Vagina (tissue), 2 donors: ENCODE measurements around the gene SLC38A2. TPM values are rescaled to one million over a fixed set of nuclear protein-coding genes. Genes with fewer than 3 reads are reported as not detected.

Source experiments
- DNase-seq, 2 donors: peaks; one replicate each; pipeline ENCODE4 v3.0.0-alpha.2; 2017; ENCODE audit errors: extremely low spot score in 2 of 2
- H3K27ac ChIP-seq: fragments of 200-600 bp; sonication (generic); one replicate; pipeline ENCODE4 v1.5.1; 2019
- H3K27me3 ChIP-seq: fragments of 200-600 bp; sonication (generic); one replicate; pipeline ENCODE4 v1.5.1; 2019
- H3K36me3 ChIP-seq, 2 donors: fragments of 200-600 bp; sonication (generic); one replicate each; pipeline ENCODE4 v1.5.1; 2017 to 2019
- H3K4me1 ChIP-seq: fragments of 200-600 bp; sonication (generic); one replicate; pipeline ENCODE4 v1.5.1; 2019
- H3K4me3 ChIP-seq, 2 donors: fragments of 200-600 bp; sonication (generic); 1 replicate in 1 of 2; 2 replicates in 1 of 2; pipeline ENCODE4 v1.5.1; 2016 to 2019
- H3K9me3 ChIP-seq: fragments of 200-600 bp; sonication (generic); one replicate; pipeline ENCODE4 v1.5.1; 2019
- CTCF ChIP-seq, 3 experiments: fragments of 450-650 bp in 2 of 3; fragments of 200-600 bp in 1 of 3; sonication (generic) in 1 of 3; IDR thresholded peaks; one replicate each; pipeline ENCODE4 v1.5.1; 2017 to 2019; ENCODE audit warnings: antibody characterized with exemption in 3 of 3, mild to moderate bottlenecking in 2 of 3, moderate library complexity in 2 of 3
- POLR2A ChIP-seq, 2 donors: fragments of 450-650 bp; IDR thresholded peaks; one replicate each; pipeline ENCODE4 v1.6.1; 2017; ENCODE audit warnings: antibody characterized with exemption in 2 of 2, mild to moderate bottlenecking in 2 of 2, moderate library complexity in 2 of 2
- POLR2AphosphoS5 ChIP-seq, 2 donors: sonication (generic); formaldehyde crosslinking; IDR thresholded peaks; one replicate each; pipeline ENCODE4 v1.9.0; 2017; ENCODE audit warnings: antibody characterized with exemption in 2 of 2, mild to moderate bottlenecking in 2 of 2, low read depth in 1 of 2; ENCODE audit not compliant: insufficient read depth in 1 of 2
- intact Hi-C: fragments of 100-400 bp; cut with DNase I; formaldehyde crosslinking; loops from one replicate; pipeline ENCODE4 v1.15.1; 2023
- total RNA-seq: library from RNA; depleted of rRNA; stranded (reverse); fragments of >200 nt; gene quantifications from one replicate; pipeline ENCODE4 v1.2.3, GENCODE V29; 2016

Gene SLC38A2
- total RNA-seq, 1 donor from 2014 or later = 352 TPM

DNA sequence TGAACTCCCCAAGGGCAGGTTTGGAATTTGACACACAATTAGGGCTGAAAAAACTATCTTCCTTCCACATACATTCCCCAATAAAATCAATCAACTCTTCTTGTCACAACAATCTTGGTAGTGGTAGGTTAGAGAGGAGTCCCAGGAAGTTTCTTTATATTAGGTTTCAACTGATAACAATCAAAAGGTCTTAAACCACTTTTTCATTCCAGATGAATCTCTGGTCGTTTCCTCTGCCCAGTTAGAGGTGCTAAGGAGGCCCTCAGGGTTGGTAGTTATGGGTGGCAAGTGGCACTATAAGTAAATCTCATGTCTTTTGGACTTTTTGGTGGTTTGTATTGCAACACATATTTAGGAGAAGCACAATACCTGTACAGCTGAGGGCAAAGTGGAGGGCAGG lies 1.7 kb upstream of the SLC38A2 start:
- peak overlapping the region in 1 of 2 donors; percentile 76 for H3K4me3 ChIP-seq
- no peak for DNase-seq
- H3K27ac ChIP-seq = peak overlapping the region; percentile 99
- H3K9me3 ChIP-seq = no peaks in the 10 kb centered on the region
- H3K27me3 ChIP-seq = no peaks in the 10 kb centered on the region
- intact Hi-C loops = loop anchor here (5.0 kb wide), 2 partner anchors 288 to 647 kb away; partner anchors contain the start of gene ARID2
- H3K36me3 ChIP-seq = peaks cover 0 to 17% of the 10 kb centered on the region in 2 donors
- no peak for TF ChIP-seq POLR2A (IDR thresholded peaks at IDR 0.05)
- TF ChIP-seq POLR2AphosphoS5 (IDR thresholded peaks at IDR 0.05; ENCODE audit: insufficient read depth in 1 of 2, low read depth in 1 of 2) = no peak
- TF ChIP-seq CTCF (IDR thresholded peaks at IDR 0.05) = no peak
- peaks cover 26% of the 10 kb centered on the region for H3K4me1 ChIP-seq

GRCh38 chr12:46373301-46374296 lies 1.0 kb upstream of the SLC38A2 start:
- Histone ChIP-seq H3K4me1 (peaks cover 33% of the 10 kb centered on the region), H3K27me3 (no peaks in the 10 kb centered on the region), H3K27ac (peak overlapping the region; percentile 99), H3K36me3 (peaks cover 0 to 24% of the 10 kb centered on the region in 2 donors), H3K4me3 (peak overlapping the region; percentile 76 to 88), H3K9me3 (no peaks in the 10 kb centered on the region)
- intact Hi-C loops = loop anchor here (5.0 kb wide), 2 partner anchors 289 to 646 kb away; partner anchors contain the start of gene ARID2
- TF ChIP-seq POLR2AphosphoS5 (IDR thresholded peaks at IDR 0.05; ENCODE audit: insufficient read depth in 1 of 2, low read depth in 1 of 2) (peak; percentile 11 to 58), CTCF (IDR thresholded peaks at IDR 0.05) (peak in 1 of 3 experiments; percentile 6), POLR2A (IDR thresholded peaks at IDR 0.05) (no peak)
- no peak for DNase-seq

DNA sequence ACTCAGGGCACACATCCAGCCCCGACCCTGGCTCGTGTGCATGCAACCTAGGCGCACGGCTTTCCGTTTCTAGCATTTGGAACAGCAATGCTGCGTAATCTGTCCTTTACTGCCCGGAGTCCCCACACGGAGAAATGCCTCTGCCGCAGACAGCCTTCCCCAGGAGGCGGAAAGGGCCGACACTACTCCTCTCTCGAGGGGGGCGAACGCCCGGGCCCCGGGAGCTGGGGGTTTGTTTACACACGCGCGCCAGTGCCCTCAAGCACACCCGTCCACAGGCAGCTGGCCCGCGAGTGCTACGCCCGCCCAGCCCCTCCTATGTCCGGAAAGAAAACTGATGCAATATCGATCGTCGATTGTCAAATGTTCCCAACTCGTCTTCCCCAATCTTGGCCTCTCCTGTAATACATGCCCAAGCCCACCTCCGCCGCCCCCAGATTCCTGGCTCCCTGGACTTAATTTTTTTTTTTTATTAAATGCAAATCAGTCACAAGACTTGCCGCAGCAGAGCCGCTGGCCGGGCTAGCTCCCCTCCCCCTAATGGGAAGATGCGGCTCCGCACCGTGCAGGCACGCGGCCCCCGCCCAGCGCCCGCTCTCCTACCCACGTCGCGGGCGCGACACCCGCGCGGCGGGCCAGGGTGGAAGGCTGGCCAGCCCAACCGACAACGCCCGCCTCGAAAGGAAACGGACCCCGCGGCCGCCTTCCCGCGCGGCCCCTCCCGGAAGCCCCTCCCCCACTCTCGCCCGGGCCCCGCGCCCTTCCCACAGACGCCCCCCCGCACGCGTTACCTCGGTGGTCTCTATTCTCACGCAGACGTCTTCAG lies 642 bp downstream of the SLC38A2 start:
- H3K9me3 ChIP-seq = no peaks in the 10 kb centered on the region
- TF ChIP-seq POLR2A (IDR thresholded peaks at IDR 0.05) = peak in 1 of 2 donors; percentile 2
- TF ChIP-seq POLR2AphosphoS5 (IDR thresholded peaks at IDR 0.05; ENCODE audit: insufficient read depth in 1 of 2, low read depth in 1 of 2) = peak in 1 of 2 donors; percentile 82
- TF ChIP-seq CTCF (IDR thresholded peaks at IDR 0.05) = no peak
- intact Hi-C loops = loop anchor here (5.0 kb wide), 2 partner anchors 290 to 645 kb away; partner anchors contain the start of gene ARID2
- peaks cover 0 to 41% of the 10 kb centered on the region in 2 donors for H3K36me3 ChIP-seq
- peak overlapping the region; percentile 99 for H3K27ac ChIP-seq
- H3K4me3 ChIP-seq = peak overlapping the region; percentile 76 to 88
- no peaks in the 10 kb centered on the region for H3K27me3 ChIP-seq
- peaks cover 49% of the 10 kb centered on the region for H3K4me1 ChIP-seq
- no peak for DNase-seq

DNA sequence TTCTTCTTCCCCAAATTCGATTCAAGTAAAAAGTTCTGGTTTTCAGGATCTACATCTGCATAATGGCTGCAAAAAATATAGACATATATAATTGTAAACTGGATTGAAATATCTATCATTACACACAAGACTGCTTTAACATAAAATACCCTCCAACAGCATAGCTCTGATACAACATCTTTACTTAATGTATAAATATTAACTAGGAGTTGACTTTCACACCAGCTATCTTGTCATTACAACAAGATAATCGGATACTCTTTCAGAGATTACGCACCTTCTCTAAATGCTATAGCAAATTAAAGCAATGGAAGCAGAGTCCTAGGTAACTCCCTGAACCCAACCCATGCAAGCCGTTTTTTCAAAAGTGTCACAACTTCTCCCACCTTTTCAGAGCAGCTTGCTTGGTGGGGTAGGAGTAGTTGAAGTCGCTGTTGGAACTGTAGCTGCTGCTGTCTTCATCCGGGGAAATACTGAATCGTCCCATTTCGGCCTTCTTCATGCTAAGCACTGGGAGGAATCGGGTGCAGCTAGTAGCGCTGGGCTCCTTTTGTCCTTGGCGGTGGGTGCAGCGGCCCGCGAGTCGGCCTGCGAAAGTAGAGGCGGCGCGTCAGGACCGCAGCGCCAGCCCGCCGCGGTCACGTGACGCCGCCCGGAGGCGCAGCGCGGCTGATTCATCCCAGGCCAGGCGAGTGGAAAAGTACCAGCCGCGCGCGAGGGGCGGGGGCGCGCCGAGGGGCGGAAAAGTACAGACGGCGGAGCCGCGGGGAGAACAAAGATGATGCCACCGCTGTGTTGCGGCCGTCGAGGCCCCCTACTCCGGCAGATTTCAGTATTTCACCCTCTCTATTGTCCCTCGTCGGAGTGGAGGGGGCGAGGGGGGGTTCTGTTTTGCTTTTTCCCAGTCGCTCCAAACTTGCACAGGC lies 1.5 kb downstream of the SLC38A2 start:
- Histone ChIP-seq H3K4me3 (peak overlapping the region; percentile 76 to 88), H3K4me1 (peaks cover 58% of the 10 kb centered on the region), H3K27ac (peak overlapping the region; percentile 99), H3K36me3 (peaks cover 0 to 50% of the 10 kb centered on the region in 2 donors), H3K9me3 (no peaks in the 10 kb centered on the region), H3K27me3 (no peaks in the 10 kb centered on the region)
- TF ChIP-seq POLR2AphosphoS5 (IDR thresholded peaks at IDR 0.05; ENCODE audit: insufficient read depth in 1 of 2, low read depth in 1 of 2) (peak; percentile 29 to 97), POLR2A (IDR thresholded peaks at IDR 0.05) (peak; percentile 56 to 91), CTCF (IDR thresholded peaks at IDR 0.05) (peak in 2 of 3 experiments; percentile 1 to 12)
- intact Hi-C loops = loop anchor here (5.0 kb wide), 2 partner anchors 291 to 644 kb away; partner anchors contain the start of gene ARID2
- DNase-seq = no peak
